Mammary epithelial cell (primary cell): ENCODE results near the gene MAPK10.

ENCODE experiments used
- EZH2 ChIP-seq: IDR thresholded peaks from 2 replicates; pipeline ENCODE4 v1.6.1; 2012; ENCODE audit warnings: low read length, inconsistent platforms, borderline replicate concordance
- TF ChIP-seq, protein P1 (sequence below), 2 donors: IDR thresholded peaks in 1 of 2; conservative IDR thresholded peaks in 1 of 2; 2 replicates each; pipeline ENCODE4 v1.5.1; 2011 to 2012; ENCODE audit warnings: inconsistent platforms in 2 of 2, low read length in 2 of 2, mild to moderate bottlenecking in 2 of 2, control low read depth in 1 of 2, low read depth in 1 of 2; ENCODE audit not compliant: insufficient read depth in 1 of 2; ENCODE audit errors: extremely low read depth in 1 of 2

DNA sequence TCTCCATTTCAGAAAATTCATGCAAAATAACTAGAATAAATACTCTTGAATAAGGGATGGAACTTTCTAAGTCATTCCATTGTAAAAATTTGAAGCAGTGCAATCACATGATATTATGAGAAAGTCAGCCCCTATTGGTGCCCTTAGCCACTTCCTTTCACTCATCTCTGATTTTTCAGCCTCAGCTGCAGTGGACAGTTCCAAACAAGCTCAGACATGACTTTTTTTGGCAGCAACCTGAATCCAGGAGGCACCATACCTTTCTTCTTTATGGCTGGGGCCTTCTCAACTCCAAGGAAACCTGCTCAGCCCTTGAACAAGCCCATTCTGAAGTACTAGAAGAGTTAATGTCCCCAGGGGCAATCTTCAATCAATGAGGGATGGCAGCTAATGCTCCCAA lies 40.5 kb downstream of the MAPK10 start:
- TF ChIP-seq, protein P1, sequence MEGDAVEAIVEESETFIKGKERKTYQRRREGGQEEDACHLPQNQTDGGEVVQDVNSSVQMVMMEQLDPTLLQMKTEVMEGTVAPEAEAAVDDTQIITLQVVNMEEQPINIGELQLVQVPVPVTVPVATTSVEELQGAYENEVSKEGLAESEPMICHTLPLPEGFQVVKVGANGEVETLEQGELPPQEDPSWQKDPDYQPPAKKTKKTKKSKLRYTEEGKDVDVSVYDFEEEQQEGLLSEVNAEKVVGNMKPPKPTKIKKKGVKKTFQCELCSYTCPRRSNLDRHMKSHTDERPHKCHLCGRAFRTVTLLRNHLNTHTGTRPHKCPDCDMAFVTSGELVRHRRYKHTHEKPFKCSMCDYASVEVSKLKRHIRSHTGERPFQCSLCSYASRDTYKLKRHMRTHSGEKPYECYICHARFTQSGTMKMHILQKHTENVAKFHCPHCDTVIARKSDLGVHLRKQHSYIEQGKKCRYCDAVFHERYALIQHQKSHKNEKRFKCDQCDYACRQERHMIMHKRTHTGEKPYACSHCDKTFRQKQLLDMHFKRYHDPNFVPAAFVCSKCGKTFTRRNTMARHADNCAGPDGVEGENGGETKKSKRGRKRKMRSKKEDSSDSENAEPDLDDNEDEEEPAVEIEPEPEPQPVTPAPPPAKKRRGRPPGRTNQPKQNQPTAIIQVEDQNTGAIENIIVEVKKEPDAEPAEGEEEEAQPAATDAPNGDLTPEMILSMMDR (conservative IDR thresholded peaks at IDR 0.05 in 1 of 2, IDR thresholded peaks at IDR 0.05 in 1 of 2; ENCODE audit: extremely low read depth in 1 of 2, insufficient read depth in 1 of 2, low read depth in 1 of 2, low read length in 2 of 2) = no peak
- TF ChIP-seq EZH2 = no peak
